Astrocyte of the spinal cord (primary cell): ENCODE data around the gene CCDC12.

Source experiments
- DNase-seq: peaks from one replicate; pipeline ENCODE4 v3.0.0; 2011; ENCODE audit warnings: low read depth, low spot score
- H3K4me3 ChIP-seq: 2 replicates; pipeline ENCODE4 v1.5.1; 2011; ENCODE audit warnings: low read depth, mild to moderate bottlenecking, low read length, moderate library complexity
- in situ Hi-C: cut with HindIII; loops from 2 replicates; pipeline ENCODE4 v1.10.0; 2017; ENCODE audit warnings: low sequenced_read_pairs
- TF ChIP-seq, protein P1 (sequence below): IDR thresholded peaks from 2 replicates; pipeline ENCODE4 v1.5.1; 2012; ENCODE audit warnings: low read depth, mild to moderate bottlenecking, low read length, inconsistent platforms

The CCDC12 gene

DNA sequence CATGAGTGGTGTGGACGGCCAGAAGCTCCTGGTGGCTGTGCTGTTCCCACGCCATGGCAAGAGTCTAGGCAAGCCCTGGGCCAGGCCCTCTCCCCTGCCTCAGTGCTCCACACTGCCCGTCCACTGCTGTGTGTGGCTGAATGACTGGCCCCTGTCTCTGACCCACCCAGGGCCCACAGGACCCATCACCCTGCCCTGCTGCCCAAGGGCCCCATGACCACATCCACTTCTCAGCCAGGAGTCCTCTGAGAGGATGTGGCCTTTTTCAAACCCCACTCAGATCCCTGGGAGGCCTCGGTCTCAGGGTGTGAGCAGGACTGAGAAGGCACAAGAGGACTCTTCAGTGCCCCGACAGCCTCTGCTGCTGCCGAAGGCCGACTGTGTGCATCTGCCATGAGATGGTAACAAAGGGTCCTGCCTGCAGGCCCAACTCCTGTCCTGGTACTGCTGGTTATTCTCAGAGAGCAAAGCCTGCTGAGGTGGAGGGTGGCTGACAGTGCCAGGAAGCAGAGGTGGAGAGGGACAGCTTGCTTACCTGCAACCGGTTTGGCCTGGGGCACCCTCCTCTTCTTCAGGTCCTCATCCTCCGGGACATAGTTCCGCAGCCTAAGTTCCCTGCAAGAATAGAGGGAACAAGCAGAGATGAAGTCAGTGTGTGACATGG, 51.5 kb downstream of the CCDC12 start:
- no peak for DNase-seq
- TF ChIP-seq, protein P1, sequence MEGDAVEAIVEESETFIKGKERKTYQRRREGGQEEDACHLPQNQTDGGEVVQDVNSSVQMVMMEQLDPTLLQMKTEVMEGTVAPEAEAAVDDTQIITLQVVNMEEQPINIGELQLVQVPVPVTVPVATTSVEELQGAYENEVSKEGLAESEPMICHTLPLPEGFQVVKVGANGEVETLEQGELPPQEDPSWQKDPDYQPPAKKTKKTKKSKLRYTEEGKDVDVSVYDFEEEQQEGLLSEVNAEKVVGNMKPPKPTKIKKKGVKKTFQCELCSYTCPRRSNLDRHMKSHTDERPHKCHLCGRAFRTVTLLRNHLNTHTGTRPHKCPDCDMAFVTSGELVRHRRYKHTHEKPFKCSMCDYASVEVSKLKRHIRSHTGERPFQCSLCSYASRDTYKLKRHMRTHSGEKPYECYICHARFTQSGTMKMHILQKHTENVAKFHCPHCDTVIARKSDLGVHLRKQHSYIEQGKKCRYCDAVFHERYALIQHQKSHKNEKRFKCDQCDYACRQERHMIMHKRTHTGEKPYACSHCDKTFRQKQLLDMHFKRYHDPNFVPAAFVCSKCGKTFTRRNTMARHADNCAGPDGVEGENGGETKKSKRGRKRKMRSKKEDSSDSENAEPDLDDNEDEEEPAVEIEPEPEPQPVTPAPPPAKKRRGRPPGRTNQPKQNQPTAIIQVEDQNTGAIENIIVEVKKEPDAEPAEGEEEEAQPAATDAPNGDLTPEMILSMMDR: no peak
- in situ Hi-C loops: no loop called here
- H3K4me3 ChIP-seq: no peak overlapping the region

DNA sequence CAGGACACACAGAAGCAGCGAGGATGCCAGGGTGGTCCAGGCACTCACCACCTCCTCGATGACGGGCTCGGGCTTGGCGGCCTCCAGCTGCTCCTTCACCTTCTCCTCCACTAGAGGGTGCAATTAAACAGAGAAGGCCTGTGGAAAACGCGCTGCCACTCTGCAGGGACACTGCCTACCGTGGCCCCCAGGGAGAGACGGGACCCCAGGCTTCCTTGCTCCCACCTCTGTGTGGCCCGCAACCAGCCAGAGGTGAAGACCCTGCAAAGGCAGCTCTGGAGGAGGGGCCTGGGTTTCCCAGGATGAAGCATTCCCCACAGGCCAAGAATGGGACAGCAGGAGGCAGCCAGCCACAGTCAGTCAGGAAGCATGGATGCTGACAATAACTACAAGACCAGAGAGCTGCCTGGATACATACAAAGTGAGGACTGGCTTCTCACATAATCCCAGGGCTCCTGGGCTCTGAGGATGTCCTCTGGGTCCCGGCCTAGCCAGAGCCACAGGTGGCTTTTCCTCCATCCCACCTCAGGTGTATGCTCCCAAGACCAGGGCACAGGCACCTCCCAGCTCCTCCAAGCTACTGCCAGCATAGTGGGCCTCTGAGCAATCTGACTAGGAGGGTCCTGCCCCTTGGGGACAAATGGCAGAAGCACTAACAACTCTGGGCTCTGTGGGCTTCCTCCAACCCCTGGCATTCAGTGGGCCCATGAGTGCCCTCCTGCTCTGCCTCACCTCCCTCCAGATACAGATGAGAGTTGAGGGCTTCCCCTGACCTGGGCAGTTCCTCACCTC, 52.8 kb downstream of the CCDC12 start:
- peak; percentile 32 for DNase-seq
- no peak overlapping the region for H3K4me3 ChIP-seq
- TF ChIP-seq, protein P1: peak; percentile 67
- in situ Hi-C loops: no loop called here

DNA sequence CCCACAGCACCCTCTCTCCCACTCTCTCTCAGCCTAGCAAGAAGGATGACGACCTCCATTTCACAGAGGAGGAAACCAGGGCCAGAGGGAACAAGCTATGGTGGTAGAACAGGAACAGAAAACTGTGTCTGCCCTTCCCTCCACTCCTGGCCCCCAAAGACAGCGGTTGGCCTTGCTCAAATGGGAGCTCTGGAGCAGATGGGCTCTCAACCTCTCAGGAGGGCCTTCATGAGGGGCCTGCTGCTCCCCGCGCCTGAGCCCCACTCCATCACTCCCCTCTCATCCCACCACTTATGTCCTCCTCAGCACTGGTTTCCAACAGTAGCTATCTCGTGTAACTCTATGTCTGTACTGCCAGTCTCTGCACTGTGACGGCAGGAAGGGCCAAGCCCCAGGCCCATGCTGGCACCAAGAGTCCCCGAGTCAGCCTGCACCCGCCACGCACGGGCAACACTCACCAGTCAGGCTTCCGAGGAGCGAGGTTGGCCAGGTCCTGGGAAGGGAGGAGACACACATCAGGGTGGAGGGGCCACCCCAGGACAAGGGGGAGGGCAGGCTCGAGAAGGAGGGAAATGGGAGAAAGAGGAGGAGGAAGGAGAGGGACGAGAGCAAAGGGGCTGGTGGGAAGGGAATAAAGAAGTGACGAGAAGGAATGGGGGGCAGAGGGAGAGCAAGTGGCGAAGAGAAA, 53.5 kb downstream of the CCDC12 start:
- in situ Hi-C loops: no loop called here
- DNase-seq: no peak

DNA sequence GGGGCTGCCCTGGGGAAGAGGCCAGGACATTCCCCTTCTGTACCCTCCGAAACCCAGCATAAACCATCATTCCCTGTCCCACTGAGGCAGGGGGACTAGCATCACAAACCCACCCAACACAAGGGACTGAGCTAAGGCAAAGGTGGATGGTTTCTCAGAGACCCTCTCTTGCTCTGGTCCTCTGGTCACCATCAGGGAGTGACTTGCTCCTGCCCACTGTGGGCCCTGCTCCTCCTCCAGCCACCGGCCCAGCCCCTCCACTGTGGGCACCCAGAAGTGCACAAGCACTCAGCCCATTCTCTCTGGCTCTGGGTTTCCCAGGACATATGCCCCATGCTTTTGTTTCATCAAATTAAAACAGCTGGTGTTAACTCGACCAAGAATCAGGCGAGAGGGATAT, 54.1 kb downstream of the CCDC12 start:
- TF ChIP-seq, protein P1: no peak
- no peak for DNase-seq
- in situ Hi-C loops: no loop called here
- H3K4me3 ChIP-seq: no peak overlapping the region

More for the DNA sequence above, 53.5 kb downstream of the CCDC12 start:
- no peak overlapping the region for H3K4me3 ChIP-seq
- TF ChIP-seq, protein P1: no peak

DNA sequence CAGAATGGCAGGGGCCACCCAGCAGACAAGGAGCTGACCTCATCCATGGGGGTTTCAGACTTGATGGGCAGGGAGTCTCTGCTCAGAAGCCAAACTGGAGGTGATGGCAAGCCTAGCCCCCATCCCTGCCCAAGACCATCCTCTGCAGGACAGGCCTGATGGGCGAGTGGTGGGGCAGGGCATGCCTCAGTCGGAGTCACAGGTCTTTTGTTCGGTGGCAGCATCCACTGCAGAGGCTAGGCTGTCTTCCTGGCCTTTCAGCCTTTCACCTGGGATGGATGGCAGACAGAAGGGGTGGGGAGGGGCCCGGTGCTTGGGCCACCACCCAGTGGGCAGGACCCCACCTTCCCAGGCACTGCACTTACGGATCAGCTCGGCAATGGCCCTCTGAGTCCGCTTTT, 54.7 kb downstream of the CCDC12 start:
- no peak overlapping the region for H3K4me3 ChIP-seq
- in situ Hi-C loops: no loop called here
- DNase-seq: no peak
- TF ChIP-seq, protein P1: no peak

DNA sequence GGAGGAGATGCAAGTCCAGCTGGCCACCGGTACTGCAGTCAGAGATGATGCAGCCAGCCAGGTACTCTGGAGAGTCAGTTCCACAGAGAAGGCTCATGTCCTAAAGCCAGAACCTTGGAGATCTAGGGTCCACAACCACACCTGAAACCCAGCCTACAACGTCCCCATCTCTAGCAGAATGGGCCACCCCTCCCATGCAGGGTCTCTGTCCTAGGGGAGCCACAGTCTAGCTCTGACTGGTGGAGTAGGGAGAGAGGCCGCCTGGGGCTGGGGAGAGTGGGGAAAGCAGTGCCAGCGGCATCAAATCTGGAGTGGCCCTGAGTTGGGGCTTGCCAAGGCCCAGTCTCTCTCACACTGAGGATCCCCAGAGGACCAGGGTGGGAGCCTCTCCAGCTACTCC, 55.5 kb downstream of the CCDC12 start:
- in situ Hi-C loops: no loop called here
- DNase-seq: no peak
- H3K4me3 ChIP-seq: no peak overlapping the region
- TF ChIP-seq, protein P1: no peak
